GM04504 (cell line): ENCODE measurements around the gene RCAN1.
A peak's percentile ranks its signal among the peaks of the same experiment; 100 is the strongest.

Source experiments
- DNase-seq: peaks from one replicate; pipeline ENCODE4 v3.0.0-alpha.2; 2012; ENCODE audit warnings: low read depth

Gene RCAN1

GRCh38 chr21:34614628-34615486, at the start of gene RCAN1:
Gene RCAN1, minus strand, starts transcription at chr21:34615113. Its CDS starts 102 bp downstream, at chr21:34615011.
- DNase-seq = peak; percentile 84

- no peak for DNase-seq
Measured at GRCh38 chr21:34661848-34662247, 46.9 kb upstream of the RCAN1 start.

GRCh38 chr21:34653522-34653921, 38.6 kb upstream of the RCAN1 start:
- DNase-seq = no peak

GRCh38 chr21:34651642-34652041, 36.7 kb upstream of the RCAN1 start:
- no peak for DNase-seq

GRCh38 chr21:34650861-34651431, 36.0 kb upstream of the RCAN1 start:
- DNase-seq = no peak

GRCh38 chr21:34649400-34649799, 34.5 kb upstream of the RCAN1 start:
- no peak for DNase-seq

- no peak for DNase-seq
Measured at GRCh38 chr21:34648739-34649297, 33.9 kb upstream of the RCAN1 start.

- DNase-seq = no peak
Measured at GRCh38 chr21:34647555-34647954, 32.6 kb upstream of the RCAN1 start.

GRCh38 chr21:34644825-34645224, 29.9 kb upstream of the RCAN1 start:
- no peak for DNase-seq

- peak; percentile 7 for DNase-seq
Measured at GRCh38 chr21:34642211-34643075, 27.5 kb upstream of the RCAN1 start.

- DNase-seq = peak; percentile 54
Measured at GRCh38 chr21:34640858-34641257, 25.9 kb upstream of the RCAN1 start.

- DNase-seq = no peak
Measured at GRCh38 chr21:34639882-34640788, 25.2 kb upstream of the RCAN1 start.

- DNase-seq = no peak
Measured at GRCh38 chr21:34639250-34639649, 24.3 kb upstream of the RCAN1 start.

GRCh38 chr21:34636961-34637360, 22.0 kb upstream of the RCAN1 start:
- DNase-seq = no peak

GRCh38 chr21:34635307-34635706, 20.4 kb upstream of the RCAN1 start:
- no peak for DNase-seq

- no peak for DNase-seq
Measured at GRCh38 chr21:34632498-34632897, 17.6 kb upstream of the RCAN1 start.

- no peak for DNase-seq
Measured at GRCh38 chr21:34630536-34631143, 15.7 kb upstream of the RCAN1 start.

GRCh38 chr21:34626131-34626530, 11.2 kb upstream of the RCAN1 start:
- no peak for DNase-seq

- no peak for DNase-seq
Measured at GRCh38 chr21:34625030-34625593, 10.2 kb upstream of the RCAN1 start.

GRCh38 chr21:34623516-34623915, 8.6 kb upstream of the RCAN1 start:
- DNase-seq = no peak
